Chondrocyte (in vitro differentiated cells): ENCODE results near the gene SHFL. TPM values are rescaled to one million over a fixed set of nuclear protein-coding genes. Genes with fewer than 3 reads are reported as not detected.

Experiments used
- DNase-seq: peaks from one replicate; pipeline ENCODE4 v3.0.0; 2021; ENCODE audit warnings: mixed read lengths, low spot score
- H3K27ac Mint-ChIP-seq: one replicate; pipeline ENCODE4 v1.8.0; 2021; ENCODE audit warnings: mild to moderate bottlenecking, moderate library complexity, mixed read lengths; ENCODE audit not compliant: unreplicated experiment
- H3K27me3 Mint-ChIP-seq: 2 replicates; pipeline ENCODE4 v1.8.0; 2021; ENCODE audit warnings: low read depth, mixed read lengths
- H3K36me3 Mint-ChIP-seq: 2 replicates; pipeline ENCODE4 v1.8.0; 2021; ENCODE audit warnings: low read depth, mixed read lengths
- H3K4me1 Mint-ChIP-seq: 2 replicates; pipeline ENCODE4 v1.8.0; 2021; ENCODE audit warnings: low read depth, mild to moderate bottlenecking, mixed read lengths
- H3K4me3 Mint-ChIP-seq: one replicate; pipeline ENCODE4 v1.8.0; 2021; ENCODE audit warnings: mild to moderate bottlenecking, moderate library complexity, mixed read lengths; ENCODE audit not compliant: unreplicated experiment
- H3K9me3 Mint-ChIP-seq: 2 replicates; pipeline ENCODE4 v1.8.0; 2021; ENCODE audit warnings: low read depth, mixed read lengths
- CTCF ChIP-seq: fragments of 200-600 bp; sonication (generic); IDR thresholded peaks from 2 replicates; pipeline ENCODE4 v1.5.0; 2021; ENCODE audit warnings: antibody characterized with exemption, mild to moderate bottlenecking, moderate library complexity
- total RNA-seq: library from RNA; stranded (reverse); gene quantifications from 3 replicates; pipeline ENCODE4 v1.2.1, GENCODE V29; 2021

The SHFL gene
- total RNA-seq, 1 donor from 2014 or later: 19.9 TPM

GRCh38 chr19:10087296-10088061 lies 1.4 kb downstream of the SHFL start:
- peaks cover 3% of the 10 kb centered on the region for H3K4me1 Mint-ChIP-seq
- TF ChIP-seq CTCF: no peak
- no peaks in the 10 kb centered on the region for H3K27me3 Mint-ChIP-seq

GRCh38 chr19:10088949-10089554 lies 2.9 kb downstream of the SHFL start:
- Mint-ChIP-seq H3K4me3 (no peak overlapping the region), H3K9me3 (no peaks in the 10 kb centered on the region), H3K4me1 (peaks cover 3% of the 10 kb centered on the region), H3K27ac (no peak overlapping the region), H3K27me3 (no peaks in the 10 kb centered on the region), H3K36me3 (peaks cover 11% of the 10 kb centered on the region)
- no peak for DNase-seq
- no peak for TF ChIP-seq CTCF

More at GRCh38 chr19:10087296-10088061, 1.4 kb downstream of the SHFL start:
- Mint-ChIP-seq H3K36me3 (peaks cover 11% of the 10 kb centered on the region), H3K4me3 (peak overlapping the region; percentile 65), H3K27ac (no peak overlapping the region), H3K9me3 (no peaks in the 10 kb centered on the region)
- DNase-seq: no peak

GRCh38 chr19:10089801-10090375 lies 3.8 kb downstream of the SHFL start:
- H3K9me3 Mint-ChIP-seq: no peaks in the 10 kb centered on the region

GRCh38 chr19:10091370-10091687 lies 5.2 kb downstream of the SHFL start:
- H3K36me3 Mint-ChIP-seq: peaks cover 11% of the 10 kb centered on the region
- no peak for DNase-seq
- H3K4me1 Mint-ChIP-seq: peaks cover 5% of the 10 kb centered on the region
- no peak overlapping the region for H3K27ac Mint-ChIP-seq
- TF ChIP-seq CTCF: no peak
- H3K4me3 Mint-ChIP-seq: no peak overlapping the region
- H3K9me3 Mint-ChIP-seq: no peaks in the 10 kb centered on the region
- H3K27me3 Mint-ChIP-seq: no peaks in the 10 kb centered on the region

More at GRCh38 chr19:10089801-10090375, 3.8 kb downstream of the SHFL start:
- Mint-ChIP-seq H3K27me3 (no peaks in the 10 kb centered on the region), H3K27ac (no peak overlapping the region), H3K4me3 (no peak overlapping the region), H3K36me3 (peaks cover 11% of the 10 kb centered on the region), H3K4me1 (peaks cover 3% of the 10 kb centered on the region)
- no peak for TF ChIP-seq CTCF
- DNase-seq: no peak

GRCh38 chr19:10091895-10092641 lies 6.0 kb downstream of the SHFL start:
- H3K4me3 Mint-ChIP-seq: no peak overlapping the region
- H3K4me1 Mint-ChIP-seq: peaks cover 5% of the 10 kb centered on the region
- no peaks in the 10 kb centered on the region for H3K9me3 Mint-ChIP-seq
- no peak for DNase-seq
- no peaks in the 10 kb centered on the region for H3K27me3 Mint-ChIP-seq
- TF ChIP-seq CTCF: no peak
- H3K27ac Mint-ChIP-seq: no peak overlapping the region
- peaks cover 11% of the 10 kb centered on the region for H3K36me3 Mint-ChIP-seq
